ENCODE measurements around the gene JUN. TPM values are rescaled to one million over a fixed set of nuclear protein-coding genes. Genes with fewer than 3 reads are reported as not detected.

The JUN gene
- total and polyA plus RNA-seq, 9 donors, result 50.7 to 740 (median 155) TPM

DNA sequence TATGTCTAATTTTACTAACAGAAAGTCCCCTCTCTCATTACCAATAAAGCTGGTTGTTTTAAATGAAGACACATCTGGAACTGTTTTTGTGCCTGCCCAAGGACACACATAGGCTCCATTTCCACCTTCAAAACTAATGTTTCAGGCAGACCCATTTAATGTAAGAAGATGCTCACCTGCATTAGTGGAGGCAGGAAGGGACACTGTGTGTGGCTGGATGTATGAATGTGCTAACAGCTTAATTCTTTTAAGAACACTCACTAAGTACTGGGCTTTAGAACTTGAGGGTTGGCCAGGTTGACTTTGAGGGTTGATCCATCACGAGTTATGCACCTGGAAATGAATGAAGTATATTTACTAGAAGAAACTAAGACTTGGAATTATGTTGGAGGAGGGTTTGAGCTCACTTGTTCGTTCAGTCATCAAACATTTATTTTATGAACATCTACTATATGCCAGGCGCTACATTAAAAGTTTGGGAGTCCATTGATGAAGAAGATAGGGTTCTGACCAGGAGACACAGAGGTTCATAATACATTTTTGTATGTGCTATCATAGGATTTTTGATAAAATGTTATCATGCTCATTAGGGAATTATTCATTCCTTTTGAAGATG lies 5.4 kb downstream of the JUN start:
- DNase-seq, result no peak
- Histone ChIP-seq H3K27ac (no peak overlapping the region), H3K27me3 (no peaks in the 10 kb centered on the region), H3K4me1 (ENCODE audit: insufficient read depth) (peaks cover 1% of the 10 kb centered on the region), H3K36me3 (no peaks in the 10 kb centered on the region), H3K4me3 (no peak overlapping the region), H3K9me3 (no peaks in the 10 kb centered on the region)
- TF ChIP-seq POLR2A (IDR thresholded peaks at IDR 0.05) (no peak), EP300 (IDR thresholded peaks at IDR 0.05) (no peak)
- TF ChIP-seq, protein P1, sequence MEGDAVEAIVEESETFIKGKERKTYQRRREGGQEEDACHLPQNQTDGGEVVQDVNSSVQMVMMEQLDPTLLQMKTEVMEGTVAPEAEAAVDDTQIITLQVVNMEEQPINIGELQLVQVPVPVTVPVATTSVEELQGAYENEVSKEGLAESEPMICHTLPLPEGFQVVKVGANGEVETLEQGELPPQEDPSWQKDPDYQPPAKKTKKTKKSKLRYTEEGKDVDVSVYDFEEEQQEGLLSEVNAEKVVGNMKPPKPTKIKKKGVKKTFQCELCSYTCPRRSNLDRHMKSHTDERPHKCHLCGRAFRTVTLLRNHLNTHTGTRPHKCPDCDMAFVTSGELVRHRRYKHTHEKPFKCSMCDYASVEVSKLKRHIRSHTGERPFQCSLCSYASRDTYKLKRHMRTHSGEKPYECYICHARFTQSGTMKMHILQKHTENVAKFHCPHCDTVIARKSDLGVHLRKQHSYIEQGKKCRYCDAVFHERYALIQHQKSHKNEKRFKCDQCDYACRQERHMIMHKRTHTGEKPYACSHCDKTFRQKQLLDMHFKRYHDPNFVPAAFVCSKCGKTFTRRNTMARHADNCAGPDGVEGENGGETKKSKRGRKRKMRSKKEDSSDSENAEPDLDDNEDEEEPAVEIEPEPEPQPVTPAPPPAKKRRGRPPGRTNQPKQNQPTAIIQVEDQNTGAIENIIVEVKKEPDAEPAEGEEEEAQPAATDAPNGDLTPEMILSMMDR (IDR thresholded peaks at IDR 0.05), result no peak
- intact Hi-C loops (cut with DNase I), result no loop called here
- 90 to 92% (median 90%) methylated on average over 3 of the region's 3 CpGs for WGBS, 3 donors

DNA sequence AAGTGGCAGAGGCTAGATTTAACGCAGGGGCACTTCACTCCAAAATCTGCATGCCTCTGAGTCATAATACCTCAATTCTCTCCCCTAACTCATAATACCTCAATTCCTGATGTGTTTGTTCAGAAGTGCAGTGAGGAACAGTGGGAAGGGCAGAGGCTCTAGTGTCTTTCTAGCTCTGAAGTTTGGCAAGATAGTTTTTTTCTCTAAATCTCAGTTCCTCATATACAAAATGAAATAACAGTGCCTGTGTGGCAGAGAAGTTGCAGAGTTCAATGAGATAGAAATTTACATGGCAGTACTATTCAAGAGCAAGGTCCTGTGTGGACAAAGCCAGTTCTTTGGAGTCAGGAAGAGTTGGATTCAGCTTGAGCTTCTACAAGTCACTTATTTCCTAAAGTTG lies 9.8 kb downstream of the JUN start:
- DNase-seq, result no peak
- Histone ChIP-seq H3K27ac (no peak overlapping the region), H3K4me1 (ENCODE audit: insufficient read depth) (no peaks in the 10 kb centered on the region), H3K9me3 (no peaks in the 10 kb centered on the region), H3K27me3 (no peaks in the 10 kb centered on the region), H3K4me3 (no peak overlapping the region), H3K36me3 (no peaks in the 10 kb centered on the region)
- intact Hi-C loops (cut with DNase I), result no loop called here
- WGBS, 3 donors, result 89 to 97% (median 91%) methylated on average over 1 of the region's 1 CpG
- no peak for TF ChIP-seq POLR2A (IDR thresholded peaks at IDR 0.05)
- TF ChIP-seq, protein P1 (IDR thresholded peaks at IDR 0.05), result no peak
- TF ChIP-seq EP300 (IDR thresholded peaks at IDR 0.05), result no peak

DNA sequence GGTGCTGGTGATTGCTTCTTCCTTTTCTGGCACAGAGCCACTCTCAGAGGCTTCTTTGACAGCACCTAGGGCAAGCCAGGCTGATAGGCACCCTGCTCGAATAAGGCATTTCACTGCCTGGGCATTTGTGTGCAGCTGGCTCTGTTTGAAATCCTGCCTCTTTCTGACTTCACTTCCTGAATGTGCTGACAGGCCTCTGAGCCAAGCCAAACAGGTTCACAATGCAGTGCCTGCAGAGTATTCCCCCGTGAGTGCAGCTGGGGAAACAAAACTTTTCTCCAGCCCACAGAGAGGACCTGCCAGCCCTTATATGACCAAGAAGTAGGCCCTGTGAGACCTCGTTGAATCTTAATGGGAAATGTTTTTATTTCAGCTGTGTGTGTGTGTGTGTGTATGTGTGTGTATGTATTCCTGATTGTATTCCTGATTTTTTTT lies 10.4 kb downstream of the JUN start:
- intact Hi-C loops (cut with DNase I), result no loop called here
- Histone ChIP-seq H3K27ac (no peak overlapping the region), H3K36me3 (no peaks in the 10 kb centered on the region), H3K27me3 (no peaks in the 10 kb centered on the region), H3K9me3 (no peaks in the 10 kb centered on the region), H3K4me3 (no peak overlapping the region), H3K4me1 (ENCODE audit: insufficient read depth) (no peaks in the 10 kb centered on the region)
- TF ChIP-seq POLR2A (IDR thresholded peaks at IDR 0.05) (no peak), EP300 (IDR thresholded peaks at IDR 0.05) (no peak)
- TF ChIP-seq, protein P1 (IDR thresholded peaks at IDR 0.05), result no peak
- WGBS, 3 donors, result 4 to 20% (median 9%) methylated on average over 3 of the region's 3 CpGs
- peak in 2 of 5 donors; percentile 27 to 30 for DNase-seq

GRCh38 chr1:58769809-58770320 lies 14.0 kb downstream of the JUN start:
- WGBS, 3 donors, result 28 to 47% (median 31%) methylated on average over 9 of the region's 9 CpGs
- TF ChIP-seq, protein P1 (IDR thresholded peaks at IDR 0.05), result no peak
- TF ChIP-seq POLR2A (IDR thresholded peaks at IDR 0.05) (no peak), EP300 (IDR thresholded peaks at IDR 0.05) (no peak)
- Histone ChIP-seq H3K27me3 (no peaks in the 10 kb centered on the region), H3K9me3 (no peaks in the 10 kb centered on the region), H3K4me3 (no peak overlapping the region), H3K4me1 (ENCODE audit: insufficient read depth) (no peaks in the 10 kb centered on the region), H3K36me3 (no peaks in the 10 kb centered on the region), H3K27ac (no peak overlapping the region)
- intact Hi-C loops (cut with DNase I), result loop anchor here in 1 of 4 donors (2.0 kb wide), 1 partner anchor 31 kb away; no protein-coding TSS in a partner anchor
- DNase-seq, result no peak
